SK-N-SH treated with all-trans-retinoic acid at 6 μM for 48 hours (cell line): ENCODE measurements around the gene SEL1L2.

Source experiments
- ARNTL ChIP-seq: fragments of 450-650 bp; formaldehyde crosslinking; IDR thresholded peaks from 2 replicates; pipeline ENCODE4 v1.5.0; 2020; ENCODE audit warnings: low read depth, mild to moderate bottlenecking, moderate library complexity, borderline replicate concordance
- CSDC2 ChIP-seq: fragments of 250-450 bp; sonication (Bioruptor Pico); IDR thresholded peaks from 2 replicates; pipeline ENCODE4 v1.5.0; 2020; ENCODE audit warnings: mild to moderate bottlenecking, moderate library complexity
- PATZ1 ChIP-seq: fragments of 250-450 bp; sonication (Bioruptor Pico); IDR thresholded peaks from 2 replicates; pipeline ENCODE4 v1.8.0; 2020; ENCODE audit warnings: mild to moderate bottlenecking, moderate library complexity, borderline replicate concordance
- TCF4 ChIP-seq: fragments of 250-450 bp; sonication (Bioruptor Pico); IDR thresholded peaks from 2 replicates; pipeline ENCODE4 v1.8.0; 2021; ENCODE audit warnings: mild to moderate bottlenecking, moderate library complexity, borderline replicate concordance
- ZFP30 ChIP-seq: fragments of 450-650 bp; formaldehyde crosslinking; IDR thresholded peaks from 2 replicates; pipeline ENCODE4 v1.5.0; 2022; ENCODE audit warnings: mild to moderate bottlenecking, moderate library complexity
- ZNF565 ChIP-seq: fragments of 450-650 bp; formaldehyde crosslinking; conservative IDR thresholded peaks from 2 replicates; pipeline ENCODE4 v1.5.0; 2020; ENCODE audit warnings: low read depth, mild to moderate bottlenecking, moderate library complexity
- TF ChIP-seq, protein P1 (sequence below): fragments of 250-450 bp; sonication (Bioruptor Pico); IDR thresholded peaks from 2 replicates; pipeline ENCODE4 v1.5.1; 2020; ENCODE audit warnings: low read depth, mild to moderate bottlenecking, moderate library complexity

DNA sequence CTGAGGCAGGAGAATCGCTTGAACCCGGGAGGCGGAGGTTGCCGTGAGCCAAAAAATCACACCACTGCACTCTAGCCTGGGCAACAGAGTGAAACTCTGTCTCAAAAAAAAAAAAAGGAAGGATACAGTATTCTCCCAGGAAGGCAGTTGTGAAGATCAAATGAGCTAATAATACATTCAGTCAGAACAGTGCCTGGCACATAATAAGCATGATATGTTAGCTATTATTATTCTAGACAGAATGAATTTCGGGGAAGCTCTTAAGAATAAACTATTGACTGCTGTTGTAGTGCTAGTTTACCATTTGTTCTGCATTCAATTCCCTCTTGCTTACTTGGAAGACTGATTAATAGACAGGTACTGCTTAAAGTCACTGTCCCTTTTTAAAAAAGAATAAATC is 164.9 kb downstream of the SEL1L2 start:
- TF ChIP-seq CSDC2 (no peak), PATZ1 (CRISPR knock-in tag) (no peak), ARNTL (CRISPR knock-in tag) (no peak), ZFP30 (no peak), ZNF565 (CRISPR knock-in tag) (no peak), TCF4 (no peak)
- TF ChIP-seq, protein P1, sequence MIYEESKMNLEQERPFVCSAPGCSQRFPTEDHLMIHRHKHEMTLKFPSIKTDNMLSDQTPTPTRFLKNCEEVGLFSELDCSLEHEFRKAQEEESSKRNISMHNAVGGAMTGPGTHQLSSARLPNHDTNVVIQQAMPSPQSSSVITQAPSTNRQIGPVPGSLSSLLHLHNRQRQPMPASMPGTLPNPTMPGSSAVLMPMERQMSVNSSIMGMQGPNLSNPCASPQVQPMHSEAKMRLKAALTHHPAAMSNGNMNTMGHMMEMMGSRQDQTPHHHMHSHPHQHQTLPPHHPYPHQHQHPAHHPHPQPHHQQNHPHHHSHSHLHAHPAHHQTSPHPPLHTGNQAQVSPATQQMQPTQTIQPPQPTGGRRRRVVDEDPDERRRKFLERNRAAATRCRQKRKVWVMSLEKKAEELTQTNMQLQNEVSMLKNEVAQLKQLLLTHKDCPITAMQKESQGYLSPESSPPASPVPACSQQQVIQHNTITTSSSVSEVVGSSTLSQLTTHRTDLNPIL (CRISPR knock-in tag): no peak
